IPS-20b (cell line): ENCODE measurements around the gene SCN4B.

Source experiments
- H3K27ac ChIP-seq: one replicate; pipeline ENCODE4 v1.5.1; 2013; ENCODE audit warnings: low read length
- H3K27me3 ChIP-seq: 2 replicates; pipeline ENCODE4 v1.6.1; 2013; ENCODE audit warnings: mild to moderate bottlenecking, low read length, inconsistent platforms; ENCODE audit not compliant: insufficient read depth
- H3K36me3 ChIP-seq: 2 replicates; pipeline ENCODE4 v1.6.1; 2013; ENCODE audit warnings: low read depth, mild to moderate bottlenecking, inconsistent platforms, low read length, moderate library complexity; ENCODE audit not compliant: insufficient read depth
- H3K4me1 ChIP-seq: 2 replicates; pipeline ENCODE4 v1.6.1; 2013; ENCODE audit warnings: mild to moderate bottlenecking, control low read depth, inconsistent platforms, low read length, moderate library complexity; ENCODE audit not compliant: insufficient read depth
- H3K4me3 ChIP-seq: 2 replicates; pipeline ENCODE4 v1.5.1; 2013; ENCODE audit warnings: mild to moderate bottlenecking, low read length, inconsistent platforms
- H3K9ac ChIP-seq: 2 replicates; pipeline ENCODE4 v1.6.1; 2013; ENCODE audit warnings: low read depth, mild to moderate bottlenecking, inconsistent platforms, low read length, moderate library complexity
- H3K9me3 ChIP-seq: 2 replicates; pipeline ENCODE4 v1.6.1; 2013; ENCODE audit warnings: mild to moderate bottlenecking, low read depth, low read length, inconsistent platforms; ENCODE audit not compliant: insufficient read depth

The SCN4B gene

DNA sequence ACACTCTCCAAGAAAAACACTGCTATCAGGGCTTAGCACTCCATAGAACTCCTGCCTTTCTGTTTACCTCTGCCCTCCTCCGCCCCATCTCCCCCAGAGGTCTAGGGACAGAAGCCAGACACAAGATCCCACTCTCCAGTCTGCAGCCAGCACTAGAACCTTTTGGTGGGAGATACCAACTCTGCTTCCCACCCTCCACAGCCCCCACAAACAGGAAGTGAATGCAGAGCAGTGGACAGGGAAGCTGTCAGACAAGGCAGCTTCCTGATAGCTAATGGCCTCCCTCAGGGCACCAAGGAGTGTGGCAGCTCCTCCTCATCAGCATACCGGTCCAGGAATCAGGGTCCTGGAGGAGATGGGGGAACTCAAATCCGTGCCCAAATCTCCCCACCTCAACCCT lies 5.1 kb downstream of the SCN4B start:
- Histone ChIP-seq H3K4me1 (peaks cover 3% of the 10 kb centered on the region; the same call in 1 of the 2 replicates), H3K4me3 (no peak overlapping the region), H3K27ac (no peak overlapping the region), H3K36me3 (no peaks in the 10 kb centered on the region), H3K27me3 (peaks cover 95% of the 10 kb centered on the region), H3K9me3 (no peaks in the 10 kb centered on the region), H3K9ac (no peak overlapping the region)

GRCh38 chr11:118146554-118146953 lies 6.1 kb downstream of the SCN4B start:
- H3K9ac ChIP-seq, result no peak overlapping the region
- peaks cover 1% of the 10 kb centered on the region; the same call in 1 of the 2 replicates for H3K4me1 ChIP-seq
- H3K9me3 ChIP-seq, result no peaks in the 10 kb centered on the region
- H3K27ac ChIP-seq, result no peak overlapping the region
- H3K4me3 ChIP-seq, result peak overlapping the region; percentile 73; the same call in 1 of the 2 replicates
- H3K27me3 ChIP-seq, result peaks cover 93% of the 10 kb centered on the region
- H3K36me3 ChIP-seq, result no peaks in the 10 kb centered on the region

GRCh38 chr11:118145285-118146227 lies 7.1 kb downstream of the SCN4B start:
- Histone ChIP-seq H3K36me3 (no peaks in the 10 kb centered on the region), H3K9me3 (no peaks in the 10 kb centered on the region), H3K27ac (no peak overlapping the region), H3K9ac (no peak overlapping the region), H3K4me1 (no peaks in the 10 kb centered on the region; the same call in 1 of the 2 replicates), H3K27me3 (peaks cover 83% of the 10 kb centered on the region), H3K4me3 (peak overlapping the region; percentile 73)

- H3K4me1 ChIP-seq, result no peaks in the 10 kb centered on the region; the same call in 1 of the 2 replicates
- H3K4me3 ChIP-seq, result no peak overlapping the region; the same call in 1 of the 2 replicates
- no peaks in the 10 kb centered on the region for H3K9me3 ChIP-seq
- peaks cover 74% of the 10 kb centered on the region for H3K27me3 ChIP-seq
- H3K36me3 ChIP-seq, result no peaks in the 10 kb centered on the region
- no peak overlapping the region for H3K9ac ChIP-seq
- no peak overlapping the region for H3K27ac ChIP-seq
These were observed 8.0 kb downstream of the SCN4B start for GRCh38 chr11:118144301-118145268.

DNA sequence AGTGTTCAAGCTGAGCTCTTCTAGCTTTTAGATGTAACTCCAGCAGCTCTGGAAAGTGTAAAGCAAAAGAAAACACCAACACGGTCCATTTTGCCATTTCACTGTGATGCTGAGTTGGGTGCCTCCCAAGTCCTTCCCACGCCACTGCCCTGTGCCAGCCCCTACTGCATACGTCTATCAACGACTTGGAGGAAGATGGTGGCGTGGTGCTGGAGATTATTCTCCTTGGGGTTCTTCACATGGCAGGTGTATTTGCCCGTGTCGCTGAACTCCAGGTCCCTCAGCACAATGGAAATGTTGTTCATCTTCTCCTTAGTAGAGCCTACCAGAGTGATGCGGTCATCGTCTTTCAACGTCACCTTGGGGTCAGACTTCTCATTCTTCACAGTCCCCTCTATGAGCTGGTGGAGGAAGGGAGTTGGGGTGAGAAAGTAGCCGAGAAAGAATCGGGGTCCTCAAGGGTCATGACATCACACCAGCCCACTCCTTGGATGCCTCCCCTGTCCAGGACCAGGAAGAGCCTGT lies 8.9 kb downstream of the SCN4B start:
- no peaks in the 10 kb centered on the region for H3K36me3 ChIP-seq
- H3K9ac ChIP-seq, result no peak overlapping the region
- no peak overlapping the region for H3K4me3 ChIP-seq
- H3K27ac ChIP-seq, result no peak overlapping the region
- H3K4me1 ChIP-seq, result no peaks in the 10 kb centered on the region; the same call in 1 of the 2 replicates
- peaks cover 65% of the 10 kb centered on the region for H3K27me3 ChIP-seq
- no peaks in the 10 kb centered on the region for H3K9me3 ChIP-seq

DNA sequence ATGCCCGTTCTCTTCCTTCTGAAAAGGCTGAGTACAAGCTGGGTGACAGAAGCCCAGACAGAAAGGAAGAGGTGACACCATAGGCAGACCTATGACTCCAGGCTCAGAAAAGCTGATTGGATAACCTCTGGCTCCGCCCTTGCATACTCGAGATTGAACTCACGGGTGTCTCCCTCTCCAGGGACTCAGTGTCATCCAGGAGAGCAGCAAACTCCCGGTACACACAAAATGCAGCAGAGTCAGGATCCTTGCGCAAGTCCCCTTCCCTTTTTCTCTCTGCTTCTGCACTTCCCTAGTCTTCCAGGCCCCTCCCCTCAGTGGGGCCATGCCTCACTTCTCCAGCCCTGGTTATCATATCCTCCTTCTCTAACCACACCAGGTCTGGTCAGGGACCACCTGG lies 9.8 kb downstream of the SCN4B start:
- H3K9ac ChIP-seq, result no peak overlapping the region
- peaks cover 60% of the 10 kb centered on the region for H3K27me3 ChIP-seq
- no peaks in the 10 kb centered on the region for H3K9me3 ChIP-seq
- H3K27ac ChIP-seq, result no peak overlapping the region
- H3K4me3 ChIP-seq, result 0 out of 2 replicates have a peak overlapping the region, but pooled peaks have one; percentile 23
- H3K36me3 ChIP-seq, result no peaks in the 10 kb centered on the region
- no peaks in the 10 kb centered on the region for H3K4me1 ChIP-seq

- Histone ChIP-seq H3K27me3 (peaks cover 52% of the 10 kb centered on the region), H3K9ac (no peak overlapping the region), H3K36me3 (no peaks in the 10 kb centered on the region), H3K4me3 (no peak overlapping the region), H3K9me3 (no peaks in the 10 kb centered on the region), H3K4me1 (no peaks in the 10 kb centered on the region), H3K27ac (no peak overlapping the region)
These were observed 10.5 kb downstream of the SCN4B start for GRCh38 chr11:118142081-118142480.

DNA sequence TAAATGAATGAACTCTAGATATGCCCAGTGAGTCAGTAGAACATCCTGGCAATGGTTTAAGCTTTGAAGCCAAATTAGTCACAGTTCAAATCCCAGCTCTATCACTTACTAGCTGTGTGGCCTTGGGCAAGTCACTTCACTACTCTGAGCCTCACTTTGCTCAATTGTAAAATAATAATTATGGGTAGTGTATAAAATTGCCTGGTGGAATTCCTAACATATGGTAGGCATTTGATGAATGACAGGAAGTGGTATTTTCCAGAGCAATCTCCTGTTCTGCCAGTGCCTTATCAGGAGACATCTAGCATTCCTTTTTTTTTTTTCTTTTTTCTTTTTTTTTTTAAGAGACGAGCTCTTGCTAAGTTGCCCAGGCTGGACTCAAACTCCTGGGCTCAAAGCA lies 13.0 kb downstream of the SCN4B start:
- Histone ChIP-seq H3K9me3 (no peaks in the 10 kb centered on the region), H3K27me3 (peaks cover 32% of the 10 kb centered on the region), H3K4me3 (no peak overlapping the region), H3K4me1 (no peaks in the 10 kb centered on the region), H3K9ac (no peak overlapping the region), H3K36me3 (no peaks in the 10 kb centered on the region), H3K27ac (no peak overlapping the region)

DNA sequence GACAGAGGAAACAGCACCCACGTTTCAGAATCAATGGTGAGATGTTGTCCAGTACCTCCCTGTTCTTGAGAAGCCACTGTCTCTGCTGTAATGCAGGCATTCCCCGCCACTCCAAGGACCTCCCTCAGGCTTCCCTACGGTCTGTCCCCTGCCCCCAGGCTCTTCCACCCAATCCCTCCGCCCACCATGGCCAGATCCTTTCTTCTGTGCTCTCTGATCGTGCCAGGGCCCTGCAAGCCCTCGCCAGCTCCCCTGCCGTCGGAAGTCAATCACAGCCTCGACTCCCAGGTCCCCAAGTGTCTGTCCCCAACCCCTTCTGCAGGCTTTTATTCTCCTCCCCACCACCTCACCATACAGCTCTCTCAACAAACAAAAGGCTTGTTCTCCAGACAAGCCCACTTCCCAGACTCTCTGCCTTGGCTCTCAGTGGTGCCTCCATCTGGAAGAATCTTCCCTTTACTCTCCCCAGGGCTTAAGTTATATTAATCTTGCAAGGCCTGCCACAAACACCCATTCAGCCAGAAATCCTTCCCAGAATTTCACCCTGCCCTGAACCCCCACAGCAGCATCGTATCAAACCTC lies 13.7 kb downstream of the SCN4B start:
- Histone ChIP-seq H3K9me3 (no peaks in the 10 kb centered on the region), H3K4me3 (no peak overlapping the region), H3K27ac (no peak overlapping the region), H3K27me3 (peaks cover 26% of the 10 kb centered on the region), H3K36me3 (no peaks in the 10 kb centered on the region), H3K9ac (no peak overlapping the region), H3K4me1 (no peaks in the 10 kb centered on the region)

DNA sequence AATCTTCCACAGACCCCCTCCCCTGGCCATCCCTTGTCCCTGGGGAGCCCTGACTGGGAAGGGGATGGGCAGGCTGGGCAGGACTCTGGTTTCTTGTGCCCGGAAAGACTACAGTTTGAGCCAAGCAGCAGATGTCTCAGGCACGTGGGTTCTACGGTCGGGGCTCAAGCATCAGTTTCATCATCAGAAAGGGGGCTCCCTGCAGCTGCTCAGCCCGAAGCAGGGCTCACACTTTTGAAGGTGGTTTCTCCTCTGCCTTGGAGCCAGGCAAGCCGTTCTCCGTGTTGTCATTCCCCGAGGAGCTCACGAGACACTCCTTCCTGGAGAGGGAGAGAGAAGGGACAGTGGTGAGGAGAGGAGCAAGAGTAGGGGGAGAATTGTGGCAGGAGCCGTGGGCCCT lies 15.8 kb downstream of the SCN4B start:
- peaks cover 4% of the 10 kb centered on the region for H3K27me3 ChIP-seq
- H3K4me1 ChIP-seq, result no peaks in the 10 kb centered on the region
- H3K9ac ChIP-seq, result no peak overlapping the region
- no peaks in the 10 kb centered on the region for H3K36me3 ChIP-seq
- no peak overlapping the region for H3K27ac ChIP-seq
- H3K4me3 ChIP-seq, result no peak overlapping the region
- H3K9me3 ChIP-seq, result no peaks in the 10 kb centered on the region

- H3K36me3 ChIP-seq, result no peaks in the 10 kb centered on the region
- no peaks in the 10 kb centered on the region for H3K9me3 ChIP-seq
- H3K27me3 ChIP-seq, result peaks cover 4% of the 10 kb centered on the region
- no peaks in the 10 kb centered on the region for H3K4me1 ChIP-seq
- no peak overlapping the region for H3K4me3 ChIP-seq
- no peak overlapping the region for H3K9ac ChIP-seq
- H3K27ac ChIP-seq, result no peak overlapping the region
These were observed 16.3 kb downstream of the SCN4B start for GRCh38 chr11:118136341-118136740.
